ENCODE results near the gene RIBC2. TPM values are rescaled to one million over a fixed set of nuclear protein-coding genes. Genes with fewer than 3 reads are reported as not detected.

Gene RIBC2
- total RNA-seq, 3 donors from 2014 or later (not counting 1 experiment from before 2014, with no cell fraction given): 0.38 to 0.86 TPM; not detected in 1

DNA sequence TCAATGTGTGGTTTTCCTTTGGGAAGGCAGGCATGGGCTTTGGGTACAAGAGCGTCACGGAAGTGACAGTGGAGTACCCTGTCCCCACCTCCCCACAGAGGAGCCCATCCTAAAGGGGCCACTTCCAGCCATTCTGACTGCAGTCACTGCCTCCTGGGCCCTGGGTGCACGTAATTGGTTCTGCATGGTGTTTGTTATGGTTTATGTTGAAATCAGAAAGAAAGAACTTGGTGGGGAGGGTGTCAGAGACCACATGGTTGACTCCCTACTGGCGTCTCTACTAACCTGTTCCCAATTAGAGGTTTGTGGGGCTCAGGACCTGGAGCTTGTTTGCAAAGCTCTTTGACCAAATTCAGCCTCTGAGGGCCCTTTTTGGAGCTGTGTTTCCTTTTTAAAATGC, 40.8 kb downstream of the RIBC2 start:
- Histone ChIP-seq H3K9me3 (ENCODE audit: control insufficient read depth, insufficient read depth, low read length) (no peaks in the 10 kb centered on the region), H3K27me3 (ENCODE audit: control insufficient read depth, insufficient read depth, low read length) (no peaks in the 10 kb centered on the region), H3K4me3 (ENCODE audit: low read length) (no peak overlapping the region), H3K27ac (ENCODE audit: low read length) (no peak overlapping the region), H3K4me1 (ENCODE audit: control insufficient read depth, insufficient read depth, low read length) (no peaks in the 10 kb centered on the region), H3K36me3 (ENCODE audit: control insufficient read depth, insufficient read depth, low read length) (no peaks in the 10 kb centered on the region)
- Mint-ChIP-seq H3K9me3 (no peaks in the 10 kb centered on the region), H3K27me3 (ENCODE audit: low read depth in 2 of 2) (peaks cover 8 to 10% of the 10 kb centered on the region in 2 donors), H3K4me1 (no peaks in the 10 kb centered on the region), H3K27ac (no peak overlapping the region), H3K4me3 (no peak overlapping the region), H3K36me3 (no peaks in the 10 kb centered on the region)
- intact Hi-C loops (cut with micrococcal nuclease): no loop called here
- 65% methylated on average over 2 of the region's 4 CpGs for WGBS (ENCODE audit: insufficient coverage)
- DNase-seq (no peak), ATAC-seq (no peak)
- TF ChIP-seq, protein P1, sequence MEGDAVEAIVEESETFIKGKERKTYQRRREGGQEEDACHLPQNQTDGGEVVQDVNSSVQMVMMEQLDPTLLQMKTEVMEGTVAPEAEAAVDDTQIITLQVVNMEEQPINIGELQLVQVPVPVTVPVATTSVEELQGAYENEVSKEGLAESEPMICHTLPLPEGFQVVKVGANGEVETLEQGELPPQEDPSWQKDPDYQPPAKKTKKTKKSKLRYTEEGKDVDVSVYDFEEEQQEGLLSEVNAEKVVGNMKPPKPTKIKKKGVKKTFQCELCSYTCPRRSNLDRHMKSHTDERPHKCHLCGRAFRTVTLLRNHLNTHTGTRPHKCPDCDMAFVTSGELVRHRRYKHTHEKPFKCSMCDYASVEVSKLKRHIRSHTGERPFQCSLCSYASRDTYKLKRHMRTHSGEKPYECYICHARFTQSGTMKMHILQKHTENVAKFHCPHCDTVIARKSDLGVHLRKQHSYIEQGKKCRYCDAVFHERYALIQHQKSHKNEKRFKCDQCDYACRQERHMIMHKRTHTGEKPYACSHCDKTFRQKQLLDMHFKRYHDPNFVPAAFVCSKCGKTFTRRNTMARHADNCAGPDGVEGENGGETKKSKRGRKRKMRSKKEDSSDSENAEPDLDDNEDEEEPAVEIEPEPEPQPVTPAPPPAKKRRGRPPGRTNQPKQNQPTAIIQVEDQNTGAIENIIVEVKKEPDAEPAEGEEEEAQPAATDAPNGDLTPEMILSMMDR (IDR thresholded peaks at IDR 0.05): no peak

- ATAC-seq (no peak), DNase-seq (no peak)
- Histone ChIP-seq H3K4me1 (ENCODE audit: control insufficient read depth, insufficient read depth, low read length) (no peaks in the 10 kb centered on the region), H3K36me3 (ENCODE audit: control insufficient read depth, insufficient read depth, low read length) (no peaks in the 10 kb centered on the region), H3K4me3 (ENCODE audit: low read length) (no peak overlapping the region), H3K9me3 (ENCODE audit: control insufficient read depth, insufficient read depth, low read length) (no peaks in the 10 kb centered on the region), H3K27me3 (ENCODE audit: control insufficient read depth, insufficient read depth, low read length) (no peaks in the 10 kb centered on the region), H3K27ac (ENCODE audit: low read length) (no peak overlapping the region)
- TF ChIP-seq, protein P1 (IDR thresholded peaks at IDR 0.05): no peak
- intact Hi-C loops (cut with micrococcal nuclease): no loop called here
- Mint-ChIP-seq H3K9me3 (no peaks in the 10 kb centered on the region), H3K27ac (no peak overlapping the region), H3K27me3 (ENCODE audit: low read depth in 2 of 2) (peaks cover 8 to 10% of the 10 kb centered on the region in 2 donors), H3K4me3 (no peak overlapping the region), H3K4me1 (no peaks in the 10 kb centered on the region), H3K36me3 (no peaks in the 10 kb centered on the region)
- 89% methylated on average over 14 of the region's 14 CpGs for WGBS (ENCODE audit: insufficient coverage)
Observed at GRCh38 chr22:45455212-45455611, 41.7 kb downstream of the RIBC2 start.

DNA sequence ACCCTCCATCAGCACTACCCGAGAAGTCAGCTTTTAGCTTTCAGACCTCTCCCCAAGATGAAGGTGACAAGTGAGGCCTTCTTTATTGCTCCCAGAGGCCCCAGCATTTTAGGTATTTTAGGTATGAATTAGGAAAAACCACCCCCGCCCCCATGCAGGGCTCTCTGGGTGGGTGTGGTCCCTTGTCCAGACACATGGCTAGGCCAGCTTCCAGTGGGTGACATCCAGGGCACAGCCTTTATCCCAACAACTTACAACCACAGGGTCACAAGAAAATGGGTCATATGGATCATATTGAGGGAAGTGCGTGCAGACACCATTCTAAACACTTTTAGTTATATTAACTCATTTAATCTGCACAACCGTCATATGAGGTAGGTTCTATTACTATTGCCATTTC, 42.1 kb downstream of the RIBC2 start:
- Histone ChIP-seq H3K27me3 (ENCODE audit: control insufficient read depth, insufficient read depth, low read length) (no peaks in the 10 kb centered on the region), H3K9me3 (ENCODE audit: control insufficient read depth, insufficient read depth, low read length) (no peaks in the 10 kb centered on the region), H3K4me1 (ENCODE audit: control insufficient read depth, insufficient read depth, low read length) (no peaks in the 10 kb centered on the region), H3K27ac (ENCODE audit: low read length) (no peak overlapping the region), H3K36me3 (ENCODE audit: control insufficient read depth, insufficient read depth, low read length) (no peaks in the 10 kb centered on the region), H3K4me3 (ENCODE audit: low read length) (no peak overlapping the region)
- H3K27ac Mint-ChIP-seq: no peak overlapping the region
- 100% methylated on average over 2 of the region's 4 CpGs for WGBS (ENCODE audit: insufficient coverage)
- no peak overlapping the region for H3K4me3 Mint-ChIP-seq
- no peaks in the 10 kb centered on the region for H3K36me3 Mint-ChIP-seq
- ATAC-seq (no peak), DNase-seq (no peak)
- peaks cover 8 to 10% of the 10 kb centered on the region in 2 donors for H3K27me3 Mint-ChIP-seq (ENCODE audit: low read depth in 2 of 2)
- TF ChIP-seq, protein P1 (IDR thresholded peaks at IDR 0.05): no peak
- H3K9me3 Mint-ChIP-seq: no peaks in the 10 kb centered on the region
- H3K4me1 Mint-ChIP-seq: no peaks in the 10 kb centered on the region
- intact Hi-C loops (cut with micrococcal nuclease): no loop called here

- WGBS (ENCODE audit: insufficient coverage): 83% methylated on average over 8 of the region's 8 CpGs
- TF ChIP-seq, protein P1 (IDR thresholded peaks at IDR 0.05): no peak
- Mint-ChIP-seq H3K36me3 (no peaks in the 10 kb centered on the region), H3K27ac (no peak overlapping the region), H3K27me3 (ENCODE audit: low read depth in 2 of 2) (peaks cover 8 to 10% of the 10 kb centered on the region in 2 donors), H3K4me1 (no peaks in the 10 kb centered on the region), H3K4me3 (no peak overlapping the region), H3K9me3 (no peaks in the 10 kb centered on the region)
- DNase-seq (no peak), ATAC-seq (no peak)
- no peaks in the 10 kb centered on the region for H3K27me3 ChIP-seq (ENCODE audit: control insufficient read depth, insufficient read depth, low read length)
- H3K4me1 ChIP-seq (ENCODE audit: control insufficient read depth, insufficient read depth, low read length): no peaks in the 10 kb centered on the region
- no peak overlapping the region for H3K27ac ChIP-seq (ENCODE audit: low read length)
- H3K4me3 ChIP-seq (ENCODE audit: low read length): no peak overlapping the region
- H3K36me3 ChIP-seq (ENCODE audit: control insufficient read depth, insufficient read depth, low read length): no peaks in the 10 kb centered on the region
- intact Hi-C loops (cut with micrococcal nuclease): no loop called here
- H3K9me3 ChIP-seq (ENCODE audit: control insufficient read depth, insufficient read depth, low read length): no peaks in the 10 kb centered on the region
Observed at GRCh38 chr22:45456811-45457210, 43.3 kb downstream of the RIBC2 start.
